ENCODE results near the gene CHMP3.

- TF ChIP-seq GATA2 (IDR thresholded peaks at IDR 0.05; ENCODE audit: low read depth, low read length) (no peak), GATA3 (IDR thresholded peaks at IDR 0.05; ENCODE audit: low read depth, low read length) (no peak)
Measured at GRCh38 chr2:86491088-86491487, 72.2 kb downstream of the CHMP3 start.
